Activated T-cell treated with anti-CD3 and anti-CD28 coated beads for 24 hours (primary cell): ENCODE data around the gene BRD4.
A peak's percentile ranks its signal among the peaks of the same experiment; 100 is the strongest.

Source experiments
- DNase-seq: peaks from one replicate; pipeline ENCODE4 v3.0.0-alpha.2; 2020; ENCODE audit warnings: low read depth

Gene BRD4

GRCh38 chr19:15265214-15265849, 67.0 kb downstream of the BRD4 start:
- DNase-seq, result no peak

DNA sequence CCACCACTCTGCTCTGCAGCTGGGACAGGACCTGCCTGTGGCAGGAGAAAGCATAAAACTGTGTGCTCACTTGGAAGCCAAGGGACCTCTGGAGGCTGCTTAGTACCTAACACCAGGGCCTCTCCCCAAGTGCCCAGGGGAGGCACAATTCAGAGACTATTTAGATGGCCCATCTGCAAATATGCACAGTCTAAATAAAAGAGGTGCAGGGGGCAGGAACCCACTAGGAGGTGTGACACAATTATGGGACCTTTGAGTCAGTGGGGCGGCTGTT, 67.5 kb downstream of the BRD4 start:
- DNase-seq, result no peak

DNA sequence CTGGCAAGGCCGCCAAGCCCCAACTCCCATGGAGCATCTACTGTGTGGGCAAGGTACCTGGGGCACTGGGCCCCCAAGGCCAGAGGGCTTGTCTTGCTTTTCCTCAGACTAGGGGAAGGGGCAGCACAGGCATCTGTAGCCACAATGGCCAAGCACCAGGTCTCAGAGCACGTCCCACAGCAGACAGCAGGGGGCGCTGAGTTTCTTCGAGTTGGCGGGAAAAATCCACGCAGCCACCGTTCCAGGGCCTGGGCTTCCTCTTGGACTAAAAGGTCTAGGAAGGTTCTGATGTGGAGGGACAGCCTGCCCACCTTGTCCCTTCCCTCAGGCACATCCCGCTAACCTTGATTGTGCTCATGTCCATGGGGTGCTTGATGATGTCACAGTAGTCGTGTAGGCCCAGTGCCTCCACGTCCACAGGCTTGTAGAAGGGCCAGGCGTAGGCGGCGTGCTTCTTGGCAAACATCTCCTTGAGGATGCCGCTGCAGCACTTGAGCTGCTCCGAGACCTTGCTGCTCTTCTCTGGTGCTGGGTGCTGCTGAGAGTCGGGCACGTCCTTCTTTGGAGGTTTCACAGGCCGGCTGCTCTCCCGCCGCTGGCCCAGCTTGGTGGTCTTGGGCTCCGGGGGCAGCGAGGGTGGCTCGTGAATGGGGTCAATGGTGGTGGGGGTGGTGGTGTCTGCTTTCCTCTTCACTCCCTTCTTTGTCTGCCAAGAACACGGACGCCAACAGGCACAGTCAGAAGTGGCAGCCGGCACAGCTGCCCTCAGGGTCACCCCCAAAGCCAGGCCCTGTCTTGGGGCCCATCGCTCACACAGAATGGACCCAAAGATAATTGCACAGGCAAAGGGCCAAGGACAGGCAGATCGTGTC, 68.0 kb downstream of the BRD4 start:
- DNase-seq, result peak; percentile 68

DNA sequence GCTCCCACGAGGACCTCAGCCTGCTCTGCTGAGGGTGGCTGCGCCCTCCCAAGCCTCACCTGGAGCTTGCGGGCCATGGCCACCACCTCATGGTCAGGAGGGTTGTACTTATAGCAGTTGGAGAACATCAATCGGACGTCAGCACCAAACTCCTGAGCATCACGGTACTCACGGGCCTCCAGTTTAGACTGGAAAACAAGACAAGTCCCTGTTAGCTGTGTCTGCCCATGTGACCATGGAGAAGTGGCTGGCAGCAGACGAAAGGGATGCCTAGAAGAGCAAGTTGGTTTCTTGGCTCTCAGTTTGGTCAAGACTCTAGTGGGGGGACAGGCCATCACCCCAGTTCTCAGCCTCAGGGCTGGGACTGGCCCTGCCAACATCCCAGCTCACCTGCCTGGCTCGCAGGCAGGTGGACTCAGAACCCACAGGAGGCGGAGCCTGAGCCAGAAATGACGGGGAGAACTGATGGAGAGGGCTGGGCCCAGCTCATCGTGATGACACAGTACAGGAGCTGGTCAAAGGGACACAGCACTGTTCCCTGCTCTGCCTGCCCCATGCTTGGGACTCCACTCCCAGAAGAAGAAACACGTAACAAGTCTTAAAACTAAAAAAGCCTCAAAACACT, 68.9 kb downstream of the BRD4 start:
- no peak for DNase-seq

DNA sequence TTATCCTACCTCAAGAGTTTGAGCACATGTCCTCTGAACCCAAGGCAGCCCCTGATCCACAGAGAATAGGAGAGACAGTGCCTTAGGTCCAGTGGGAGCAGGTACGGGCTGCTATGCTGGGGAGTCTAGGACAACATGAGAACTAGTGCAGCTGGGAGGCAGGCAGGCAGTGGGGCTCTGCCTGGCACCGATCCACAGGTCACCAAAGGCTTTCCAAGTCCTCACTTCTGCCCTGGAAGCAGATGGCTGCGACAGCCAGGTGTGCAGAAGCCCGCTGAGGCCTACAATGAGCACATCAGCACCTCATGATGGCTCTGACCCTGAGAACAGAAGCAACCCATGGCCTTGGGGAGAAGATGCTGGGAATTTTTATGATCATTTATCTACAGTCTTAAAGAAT, 70.3 kb downstream of the BRD4 start:
- DNase-seq, result no peak

DNA sequence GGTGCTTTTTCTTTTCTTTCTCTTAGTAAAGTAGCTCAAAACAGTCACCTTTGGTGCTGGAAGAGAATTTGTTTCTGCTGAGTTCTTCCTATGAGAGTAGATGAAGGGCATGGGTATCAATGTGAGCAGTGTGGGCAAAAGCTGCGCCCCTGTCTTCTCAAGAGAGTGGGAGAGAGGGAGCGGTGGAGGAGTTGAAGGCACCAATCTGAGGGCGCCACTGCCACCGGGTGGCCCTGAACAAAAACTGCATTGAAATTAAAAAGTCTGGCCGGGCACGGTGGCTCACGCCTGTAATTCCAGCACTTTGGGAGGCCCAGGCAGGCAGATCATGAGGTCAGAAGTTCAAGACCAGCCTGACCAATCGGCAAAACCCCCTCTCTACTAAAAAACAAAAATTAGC, 71.4 kb downstream of the BRD4 start:
- no peak for DNase-seq

DNA sequence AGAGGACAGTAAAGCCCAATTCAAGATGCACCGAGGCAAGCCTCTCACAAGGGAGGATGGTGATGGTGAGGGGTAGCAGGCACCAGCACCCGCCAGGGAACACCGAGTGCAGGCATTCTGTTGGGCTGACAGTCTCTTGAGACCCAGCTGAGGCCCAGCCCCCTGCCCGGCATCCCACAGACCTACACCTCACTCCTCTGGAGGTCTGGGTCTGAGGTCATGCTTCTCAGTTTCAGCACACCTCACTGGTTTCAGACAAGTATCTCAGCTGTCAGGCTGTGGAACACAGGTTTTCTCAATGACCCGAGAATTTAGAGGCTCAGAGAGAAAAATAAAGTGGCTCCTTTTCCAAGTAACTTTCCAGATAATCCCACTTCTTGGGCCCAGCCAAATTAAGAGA, 72.4 kb downstream of the BRD4 start:
- DNase-seq, result no peak

GRCh38 chr19:15257782-15258181, 74.6 kb downstream of the BRD4 start:
- no peak for DNase-seq

GRCh38 chr19:15256708-15257331, 75.5 kb downstream of the BRD4 start:
- no peak for DNase-seq

- no peak for DNase-seq
Measured at GRCh38 chr19:15255359-15255990, 76.9 kb downstream of the BRD4 start.

- no peak for DNase-seq
Measured at GRCh38 chr19:15254547-15254946, 77.8 kb downstream of the BRD4 start.

DNA sequence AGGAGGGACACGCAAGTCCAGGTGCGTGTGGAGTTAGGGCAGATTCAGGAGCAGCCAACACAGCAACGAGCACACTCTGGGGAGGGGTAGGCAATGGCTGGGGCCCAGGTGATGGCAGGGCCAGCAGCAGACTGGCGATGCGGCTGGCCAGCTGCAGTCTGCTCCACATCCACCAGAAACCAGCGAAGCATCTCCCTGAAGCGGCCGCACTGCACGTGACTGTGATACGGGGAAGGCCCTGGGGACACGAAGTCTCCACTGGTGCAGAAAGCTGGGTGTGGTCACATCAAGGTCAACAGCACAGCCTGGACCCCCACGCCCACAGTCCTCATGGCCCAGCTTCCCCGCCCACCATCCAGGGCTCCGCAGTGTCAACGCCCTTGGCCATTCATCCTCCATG, 78.8 kb downstream of the BRD4 start:
- DNase-seq, result no peak

GRCh38 chr19:15253061-15253460, 79.3 kb downstream of the BRD4 start:
- DNase-seq, result no peak

GRCh38 chr19:15252398-15253018, 79.8 kb downstream of the BRD4 start:
- DNase-seq, result no peak

DNA sequence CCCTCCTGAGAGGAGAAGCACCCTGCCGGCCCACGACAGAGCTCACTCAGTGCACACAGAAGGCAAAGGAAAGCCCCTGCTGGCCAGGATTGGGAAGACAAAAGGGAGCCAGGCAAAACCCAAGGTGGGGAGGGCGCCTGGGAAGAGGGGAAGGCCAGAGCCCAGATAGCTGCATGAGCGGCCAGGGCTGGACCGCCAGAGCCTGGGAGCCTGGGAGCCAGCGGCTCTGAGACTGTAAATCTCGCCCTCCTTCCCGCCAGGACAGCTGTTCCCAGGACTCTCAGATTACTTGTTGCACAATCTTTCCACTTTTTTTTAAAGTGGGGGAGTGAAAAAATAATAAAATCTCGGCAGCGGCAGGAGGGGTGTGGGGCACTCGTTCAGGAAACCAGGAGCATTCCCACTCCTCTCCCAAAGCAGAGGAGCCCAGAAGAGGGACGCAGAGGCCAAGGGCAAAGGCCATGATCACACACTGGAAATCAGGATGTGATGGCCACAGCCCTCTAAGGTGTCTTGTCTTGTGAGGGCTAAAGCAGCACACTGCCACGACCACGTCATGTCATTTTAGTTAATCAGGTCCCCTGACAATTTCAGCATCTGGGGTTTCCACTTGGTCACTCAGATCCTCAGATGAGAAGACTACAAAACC, 80.5 kb downstream of the BRD4 start:
- no peak for DNase-seq

- no peak for DNase-seq
Measured at GRCh38 chr19:15251010-15251748, 81.2 kb downstream of the BRD4 start.

GRCh38 chr19:15250640-15250993, 81.7 kb downstream of the BRD4 start:
- DNase-seq, result no peak

- DNase-seq, result no peak
Measured at GRCh38 chr19:15249972-15250639, 82.2 kb downstream of the BRD4 start.

DNA sequence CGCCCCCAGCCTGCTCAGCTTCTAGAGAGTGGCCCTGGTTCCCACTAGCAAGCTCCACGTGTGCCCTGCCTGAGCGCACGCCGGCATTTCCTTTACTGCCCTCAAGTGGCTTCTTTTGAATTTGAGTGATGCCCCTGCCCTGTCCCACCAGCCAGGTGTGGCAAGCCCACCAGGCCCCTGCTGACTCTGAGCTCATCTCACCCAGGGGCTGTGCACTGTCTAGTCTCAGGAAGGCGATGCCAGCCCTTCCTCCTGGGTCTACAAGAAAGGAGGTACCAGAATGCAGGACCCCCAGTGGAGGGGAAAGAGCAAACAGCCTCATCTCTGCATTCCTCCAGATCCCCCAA, 82.8 kb downstream of the BRD4 start:
- no peak for DNase-seq
